GM23338 (cell line): Measurements from ENCODE around the gene CHST11. TPM values are rescaled to one million over a fixed set of nuclear protein-coding genes. Genes with fewer than 3 reads are reported as not detected.

Experiments used
- ATAC-seq: fragments of 200-7000 bp; cut with Tn5 transposase; 3 replicates; pipeline ENCODE4 v1.9.1; 2020
- DNase-seq: peaks from one replicate; pipeline ENCODE4 v3.0.0-alpha.2; 2015; ENCODE audit warnings: low spot score
- H2AFZ ChIP-seq: fragments of 200-600 bp; sonication (generic); 2 replicates; pipeline ENCODE4 v1.8.0; 2016; ENCODE audit warnings: antibody characterized with exemption, mild to moderate bottlenecking, moderate library complexity
- H3F3A ChIP-seq: fragments of 200-600 bp; sonication (generic); replicated peaks from 2 replicates; pipeline ENCODE4 v1.8.0; 2017; ENCODE audit warnings: antibody characterized with exemption, mixed run types, low read depth
- H3K27ac ChIP-seq: fragments of 200-600 bp; sonication (generic); 2 replicates; pipeline ENCODE4 v1.6.1; 2016; ENCODE audit warnings: low read depth
- H3K27me3 ChIP-seq: fragments of 200-600 bp; sonication (generic); 2 replicates; pipeline ENCODE4 v1.8.0; 2016; ENCODE audit warnings: mild to moderate bottlenecking, mixed run types, moderate library complexity; ENCODE audit not compliant: insufficient read depth
- H3K36me3 ChIP-seq: fragments of 200-600 bp; sonication (generic); 2 replicates; pipeline ENCODE4 v1.8.0; 2016; ENCODE audit warnings: mild to moderate bottlenecking; ENCODE audit not compliant: insufficient read depth
- H3K4me1 ChIP-seq: fragments of 200-600 bp; sonication (generic); 2 replicates; pipeline ENCODE4 v1.8.0; 2016; ENCODE audit warnings: mild to moderate bottlenecking, moderate library complexity; ENCODE audit not compliant: insufficient read depth
- H3K4me2 ChIP-seq: fragments of 200-600 bp; sonication (generic); 2 replicates; pipeline ENCODE4 v1.7.1; 2017; ENCODE audit warnings: mixed run types
- H3K4me3 ChIP-seq: fragments of 200-600 bp; sonication (generic); 2 replicates; pipeline ENCODE4 v1.6.1; 2016; ENCODE audit warnings: mixed run types
- H3K79me2 ChIP-seq: fragments of 200-600 bp; sonication (generic); replicated peaks from 2 replicates; pipeline ENCODE4 v1.8.0; 2017; ENCODE audit warnings: mild to moderate bottlenecking; ENCODE audit not compliant: insufficient read depth
- H3K9me2 ChIP-seq: fragments of 200-600 bp; sonication (generic); 2 replicates; pipeline ENCODE4 v1.8.0; 2017; ENCODE audit not compliant: insufficient read depth
- H4K20me1 ChIP-seq: fragments of 200-600 bp; sonication (generic); replicated peaks from 2 replicates; pipeline ENCODE4 v1.8.0; 2017; ENCODE audit warnings: mild to moderate bottlenecking; ENCODE audit not compliant: insufficient read depth
- H3K27ac Mint-ChIP-seq: 2 replicates; pipeline ENCODE4 v1.8.0; 2020; ENCODE audit warnings: inconsistent platforms, mild to moderate bottlenecking, moderate library complexity, mixed read lengths
- H3K27me3 Mint-ChIP-seq: 3 replicates; pipeline ENCODE4 v1.8.0; 2022; ENCODE audit warnings: low read depth, mild to moderate bottlenecking, moderate library complexity, mixed read lengths, inconsistent platforms; ENCODE audit not compliant: insufficient read depth, poor library complexity
- H3K36me3 Mint-ChIP-seq: 3 replicates; pipeline ENCODE4 v1.8.0; 2021; ENCODE audit warnings: low read depth, mild to moderate bottlenecking, inconsistent platforms, moderate library complexity, mixed read lengths
- H3K4me1 Mint-ChIP-seq: 3 replicates; pipeline ENCODE4 v1.8.0; 2020; ENCODE audit warnings: mild to moderate bottlenecking, inconsistent platforms, mixed read lengths
- H3K4me3 Mint-ChIP-seq: 3 replicates; pipeline ENCODE4 v1.8.0; 2021; ENCODE audit warnings: moderate library complexity, mild to moderate bottlenecking, inconsistent platforms, mixed read lengths
- H3K9me3 Mint-ChIP-seq: 3 replicates; pipeline ENCODE4 v1.8.0; 2020; ENCODE audit warnings: moderate library complexity, mild to moderate bottlenecking, inconsistent platforms, mixed read lengths
- EZH2phosphoT487 ChIP-seq: fragments of 200-600 bp; sonication (generic); IDR thresholded peaks from one replicate; pipeline ENCODE4 v1.8.1; 2018; ENCODE audit warnings: antibody characterized with exemption; ENCODE audit not compliant: unreplicated experiment
- NANOG ChIP-seq: IDR thresholded peaks from 2 replicates; pipeline ENCODE4 v1.6.1; 2016; ENCODE audit warnings: antibody characterized with exemption, borderline replicate concordance
- POLR2AphosphoS5 ChIP-seq: IDR thresholded peaks from 2 replicates; pipeline ENCODE4 v1.6.1; 2016; ENCODE audit warnings: antibody characterized with exemption, low read depth
- ZNF462 ChIP-seq: fragments of 250-450 bp; sonication (Bioruptor Pico); IDR thresholded peaks from 2 replicates; pipeline ENCODE4 v1.5.0; 2020; ENCODE audit warnings: mild to moderate bottlenecking, moderate library complexity
- polyA plus RNA-seq: library from polyadenylated mRNA; unstranded; fragments of >200 nt; fragmentation: Nextera tagmentation; extraction: Ambion mirVana; gene quantifications from 2 replicates; pipeline ENCODE4 v1.2.1, GENCODE V29; 2016
- total RNA-seq: library from RNA; depleted of rRNA; stranded (reverse); fragments of >200 nt; shearing (Covaris generic); gene quantifications from 2 replicates; pipeline ENCODE4 v1.2.3, GENCODE V29; 2014
- TF ChIP-seq, protein P1 (sequence below), 2 experiments: fragments of 200-600 bp in 1 of 2; sonication (generic) in 1 of 2; conservative IDR thresholded peaks; 2 replicates each; pipeline versions ENCODE4 v1.5.1 to v1.6.1; 2016 to 2017; ENCODE audit warnings: antibody characterized with exemption in 2 of 2, low read depth in 2 of 2, mild to moderate bottlenecking in 2 of 2, moderate library complexity in 1 of 2

The CHST11 gene
- total and polyA plus RNA-seq, 2 experiments from 2014 or later, result 7.7 to 25.7 TPM

GRCh38 chr12:104526320-104526719 lies 69.6 kb downstream of the CHST11 start:
- H3K4me1 Mint-ChIP-seq, result peaks cover 55% of the 10 kb centered on the region
- peak; percentile 96 for ATAC-seq
- Histone ChIP-seq H2AFZ (no peak overlapping the region), H3K79me2 (peaks cover 29% of the 10 kb centered on the region), H4K20me1 (no peaks in the 10 kb centered on the region), H3K9me2 (peaks cover 14% of the 10 kb centered on the region; the same call in 1 of the 2 replicates), H3K27ac (no peak overlapping the region), H3K4me2 (peak overlapping the region; percentile 25; the same call in 1 of the 2 replicates), H3K4me1 (peaks cover 33% of the 10 kb centered on the region), H3F3A (0 out of 2 replicates have a peak, but pooled peaks cover 3% of the 10 kb centered on the region), H3K4me3 (peak overlapping the region; percentile 11; the same call in 1 of the 2 replicates), H3K36me3 (no peaks in the 10 kb centered on the region), H3K27me3 (no peaks in the 10 kb centered on the region)
- peaks cover 4% of the 10 kb centered on the region; the same call in 2 of the 3 replicates for H3K36me3 Mint-ChIP-seq
- peaks cover 5% of the 10 kb centered on the region for H3K27me3 Mint-ChIP-seq
- peak; percentile 83 for DNase-seq
- H3K27ac Mint-ChIP-seq, result peak overlapping the region; percentile 1; the same call in 1 of the 2 replicates
- H3K4me3 Mint-ChIP-seq, result no peak overlapping the region; the same call in 2 of the 3 replicates
- H3K9me3 Mint-ChIP-seq, result peaks cover 4% of the 10 kb centered on the region; the same call in 1 of the 3 replicates
- no peak for TF ChIP-seq EZH2phosphoT487
- TF ChIP-seq, protein P1, sequence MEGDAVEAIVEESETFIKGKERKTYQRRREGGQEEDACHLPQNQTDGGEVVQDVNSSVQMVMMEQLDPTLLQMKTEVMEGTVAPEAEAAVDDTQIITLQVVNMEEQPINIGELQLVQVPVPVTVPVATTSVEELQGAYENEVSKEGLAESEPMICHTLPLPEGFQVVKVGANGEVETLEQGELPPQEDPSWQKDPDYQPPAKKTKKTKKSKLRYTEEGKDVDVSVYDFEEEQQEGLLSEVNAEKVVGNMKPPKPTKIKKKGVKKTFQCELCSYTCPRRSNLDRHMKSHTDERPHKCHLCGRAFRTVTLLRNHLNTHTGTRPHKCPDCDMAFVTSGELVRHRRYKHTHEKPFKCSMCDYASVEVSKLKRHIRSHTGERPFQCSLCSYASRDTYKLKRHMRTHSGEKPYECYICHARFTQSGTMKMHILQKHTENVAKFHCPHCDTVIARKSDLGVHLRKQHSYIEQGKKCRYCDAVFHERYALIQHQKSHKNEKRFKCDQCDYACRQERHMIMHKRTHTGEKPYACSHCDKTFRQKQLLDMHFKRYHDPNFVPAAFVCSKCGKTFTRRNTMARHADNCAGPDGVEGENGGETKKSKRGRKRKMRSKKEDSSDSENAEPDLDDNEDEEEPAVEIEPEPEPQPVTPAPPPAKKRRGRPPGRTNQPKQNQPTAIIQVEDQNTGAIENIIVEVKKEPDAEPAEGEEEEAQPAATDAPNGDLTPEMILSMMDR (conservative IDR thresholded peaks at IDR 0.05; ENCODE audit: low read depth in 2 of 2), result peak in 1 of 2 experiments; percentile 26; a peak in 2 of 4 replicates
- peak; percentile 76 for TF ChIP-seq ZNF462
- TF ChIP-seq NANOG, result peak; percentile 80
- no peak for TF ChIP-seq POLR2AphosphoS5
